ENCODE measurements around the gene SCAMP2. TPM values are rescaled to one million over a fixed set of nuclear protein-coding genes. Genes with fewer than 3 reads are reported as not detected.

The SCAMP2 gene
- total RNA-seq, 1 donor from 2014 or later: 15.7 TPM

GRCh38 chr15:74854453-74855022 is 18.6 kb downstream of the SCAMP2 start:
- H3K4me1 ChIP-seq (ENCODE audit: control insufficient read depth in 3 of 3, insufficient read depth in 3 of 3, low read length in 3 of 3): peaks cover 17 to 36% (median 22%) of the 10 kb centered on the region in 3 donors
- no peak overlapping the region for H3K27ac ChIP-seq (ENCODE audit: low read depth, low read length)
- no peaks in the 10 kb centered on the region for H3K27me3 ChIP-seq (ENCODE audit: control insufficient read depth in 3 of 3, insufficient read depth in 3 of 3, low read length in 3 of 3)
- no peak overlapping the region for H3K9ac ChIP-seq (ENCODE audit: low read depth in 1 of 3, low read length in 3 of 3)
- no peak overlapping the region for H3K4me3 ChIP-seq (ENCODE audit: low read length in 3 of 3)
- H3K36me3 ChIP-seq (ENCODE audit: control insufficient read depth in 3 of 3, insufficient read depth in 3 of 3, low read length in 3 of 3): peaks cover 41 to 47% (median 44%) of the 10 kb centered on the region in 3 donors
- H3K9me3 ChIP-seq (ENCODE audit: control insufficient read depth in 3 of 3, low read length in 3 of 3): no peaks in the 10 kb centered on the region

- Histone ChIP-seq H3K27ac (ENCODE audit: low read depth, low read length) (no peak overlapping the region), H3K36me3 (ENCODE audit: control insufficient read depth in 3 of 3, insufficient read depth in 3 of 3, low read length in 3 of 3) (peaks cover 50 to 62% (median 57%) of the 10 kb centered on the region in 3 donors), H3K9ac (ENCODE audit: low read depth in 1 of 3, low read length in 3 of 3) (no peak overlapping the region), H3K27me3 (ENCODE audit: control insufficient read depth in 3 of 3, insufficient read depth in 3 of 3, low read length in 3 of 3) (no peaks in the 10 kb centered on the region), H3K4me1 (ENCODE audit: control insufficient read depth in 3 of 3, insufficient read depth in 3 of 3, low read length in 3 of 3) (peaks cover 18 to 32% (median 18%) of the 10 kb centered on the region in 3 donors), H3K4me3 (ENCODE audit: low read length in 3 of 3) (no peak overlapping the region), H3K9me3 (ENCODE audit: control insufficient read depth in 3 of 3, low read length in 3 of 3) (no peaks in the 10 kb centered on the region)
Measured at GRCh38 chr15:74851960-74852359, 21.2 kb downstream of the SCAMP2 start.

GRCh38 chr15:74850393-74850792 is 22.8 kb downstream of the SCAMP2 start:
- Histone ChIP-seq H3K36me3 (ENCODE audit: control insufficient read depth in 3 of 3, insufficient read depth in 3 of 3, low read length in 3 of 3) (peaks cover 51 to 64% (median 61%) of the 10 kb centered on the region in 3 donors), H3K4me3 (ENCODE audit: low read length in 3 of 3) (no peak overlapping the region), H3K27me3 (ENCODE audit: control insufficient read depth in 3 of 3, insufficient read depth in 3 of 3, low read length in 3 of 3) (no peaks in the 10 kb centered on the region), H3K9me3 (ENCODE audit: control insufficient read depth in 3 of 3, low read length in 3 of 3) (no peaks in the 10 kb centered on the region), H3K4me1 (ENCODE audit: control insufficient read depth in 3 of 3, insufficient read depth in 3 of 3, low read length in 3 of 3) (peaks cover 14 to 23% (median 14%) of the 10 kb centered on the region in 3 donors), H3K9ac (ENCODE audit: low read depth in 1 of 3, low read length in 3 of 3) (no peak overlapping the region), H3K27ac (ENCODE audit: low read depth, low read length) (no peak overlapping the region)

- Histone ChIP-seq H3K9ac (ENCODE audit: low read depth in 1 of 3, low read length in 3 of 3) (peak overlapping the region in 2 of 3 donors; percentile 14 to 74), H3K4me3 (ENCODE audit: low read length in 3 of 3) (peak overlapping the region in 1 of 3 donors; percentile 6), H3K27me3 (ENCODE audit: control insufficient read depth in 3 of 3, insufficient read depth in 3 of 3, low read length in 3 of 3) (no peaks in the 10 kb centered on the region), H3K4me1 (ENCODE audit: control insufficient read depth in 3 of 3, insufficient read depth in 3 of 3, low read length in 3 of 3) (peaks cover 24 to 32% (median 26%) of the 10 kb centered on the region in 3 donors), H3K27ac (ENCODE audit: low read depth, low read length) (peak overlapping the region; percentile 23), H3K36me3 (ENCODE audit: control insufficient read depth in 3 of 3, insufficient read depth in 3 of 3, low read length in 3 of 3) (peaks cover 42 to 57% (median 46%) of the 10 kb centered on the region in 3 donors), H3K9me3 (ENCODE audit: control insufficient read depth in 3 of 3, low read length in 3 of 3) (no peaks in the 10 kb centered on the region)
Measured at GRCh38 chr15:74847432-74847831, 25.7 kb downstream of the SCAMP2 start.

GRCh38 chr15:74845581-74845980 is 27.6 kb downstream of the SCAMP2 start:
- Histone ChIP-seq H3K9ac (ENCODE audit: low read depth in 1 of 3, low read length in 3 of 3) (no peak overlapping the region), H3K9me3 (ENCODE audit: control insufficient read depth in 3 of 3, low read length in 3 of 3) (no peaks in the 10 kb centered on the region), H3K27ac (ENCODE audit: low read depth, low read length) (no peak overlapping the region), H3K36me3 (ENCODE audit: control insufficient read depth in 3 of 3, insufficient read depth in 3 of 3, low read length in 3 of 3) (peaks cover 33 to 45% (median 38%) of the 10 kb centered on the region in 3 donors), H3K27me3 (ENCODE audit: control insufficient read depth in 3 of 3, insufficient read depth in 3 of 3, low read length in 3 of 3) (no peaks in the 10 kb centered on the region), H3K4me3 (ENCODE audit: low read length in 3 of 3) (no peak overlapping the region), H3K4me1 (ENCODE audit: control insufficient read depth in 3 of 3, insufficient read depth in 3 of 3, low read length in 3 of 3) (peaks cover 34 to 41% (median 36%) of the 10 kb centered on the region in 3 donors)

- Histone ChIP-seq H3K9me3 (ENCODE audit: control insufficient read depth in 3 of 3, low read length in 3 of 3) (no peaks in the 10 kb centered on the region), H3K27me3 (ENCODE audit: control insufficient read depth in 3 of 3, insufficient read depth in 3 of 3, low read length in 3 of 3) (no peaks in the 10 kb centered on the region), H3K27ac (ENCODE audit: low read depth, low read length) (no peak overlapping the region), H3K9ac (ENCODE audit: low read depth in 1 of 3, low read length in 3 of 3) (no peak overlapping the region), H3K4me1 (ENCODE audit: control insufficient read depth in 3 of 3, insufficient read depth in 3 of 3, low read length in 3 of 3) (peaks cover 34 to 41% (median 36%) of the 10 kb centered on the region in 3 donors), H3K36me3 (ENCODE audit: control insufficient read depth in 3 of 3, insufficient read depth in 3 of 3, low read length in 3 of 3) (peaks cover 32 to 45% (median 38%) of the 10 kb centered on the region in 3 donors), H3K4me3 (ENCODE audit: low read length in 3 of 3) (no peak overlapping the region)
Measured at GRCh38 chr15:74845208-74845568, 28.0 kb downstream of the SCAMP2 start.

- no peaks in the 10 kb centered on the region for H3K27me3 ChIP-seq (ENCODE audit: control insufficient read depth in 3 of 3, insufficient read depth in 3 of 3, low read length in 3 of 3)
- H3K27ac ChIP-seq (ENCODE audit: low read depth, low read length): peak overlapping the region; percentile 92
- peak overlapping the region in 1 of 3 donors; percentile 95 for H3K9ac ChIP-seq (ENCODE audit: low read depth in 1 of 3, low read length in 3 of 3)
- peaks cover 29 to 46% (median 33%) of the 10 kb centered on the region in 3 donors for H3K36me3 ChIP-seq (ENCODE audit: control insufficient read depth in 3 of 3, insufficient read depth in 3 of 3, low read length in 3 of 3)
- peaks cover 34 to 41% (median 36%) of the 10 kb centered on the region in 3 donors for H3K4me1 ChIP-seq (ENCODE audit: control insufficient read depth in 3 of 3, insufficient read depth in 3 of 3, low read length in 3 of 3)
- H3K4me3 ChIP-seq (ENCODE audit: low read length in 3 of 3): peak overlapping the region in 1 of 3 donors; percentile 13
- no peaks in the 10 kb centered on the region for H3K9me3 ChIP-seq (ENCODE audit: control insufficient read depth in 3 of 3, low read length in 3 of 3)
Measured at GRCh38 chr15:74844319-74845207, 28.6 kb downstream of the SCAMP2 start.

- H3K9ac ChIP-seq (ENCODE audit: low read depth in 1 of 3, low read length in 3 of 3): peak overlapping the region; percentile 85 to 95 (median 86)
- peaks cover 33 to 51% (median 35%) of the 10 kb centered on the region in 3 donors for H3K36me3 ChIP-seq (ENCODE audit: control insufficient read depth in 3 of 3, insufficient read depth in 3 of 3, low read length in 3 of 3)
- H3K4me1 ChIP-seq (ENCODE audit: control insufficient read depth in 3 of 3, insufficient read depth in 3 of 3, low read length in 3 of 3): peaks cover 34 to 41% (median 36%) of the 10 kb centered on the region in 3 donors
- H3K27ac ChIP-seq (ENCODE audit: low read depth, low read length): peak overlapping the region; percentile 92
- no peaks in the 10 kb centered on the region for H3K9me3 ChIP-seq (ENCODE audit: control insufficient read depth in 3 of 3, low read length in 3 of 3)
- H3K4me3 ChIP-seq (ENCODE audit: low read length in 3 of 3): peak overlapping the region; percentile 56 to 93 (median 78)
- H3K27me3 ChIP-seq (ENCODE audit: control insufficient read depth in 3 of 3, insufficient read depth in 3 of 3, low read length in 3 of 3): no peaks in the 10 kb centered on the region
Measured at GRCh38 chr15:74843891-74844299, 29.3 kb downstream of the SCAMP2 start.

- H3K36me3 ChIP-seq (ENCODE audit: control insufficient read depth in 3 of 3, insufficient read depth in 3 of 3, low read length in 3 of 3): peaks cover 31 to 51% (median 33%) of the 10 kb centered on the region in 3 donors
- peak overlapping the region; percentile 92 for H3K27ac ChIP-seq (ENCODE audit: low read depth, low read length)
- H3K9me3 ChIP-seq (ENCODE audit: control insufficient read depth in 3 of 3, low read length in 3 of 3): no peaks in the 10 kb centered on the region
- peak overlapping the region; percentile 85 to 95 (median 86) for H3K9ac ChIP-seq (ENCODE audit: low read depth in 1 of 3, low read length in 3 of 3)
- H3K27me3 ChIP-seq (ENCODE audit: control insufficient read depth in 3 of 3, insufficient read depth in 3 of 3, low read length in 3 of 3): no peaks in the 10 kb centered on the region
- peak overlapping the region; percentile 56 to 93 (median 78) for H3K4me3 ChIP-seq (ENCODE audit: low read length in 3 of 3)
- H3K4me1 ChIP-seq (ENCODE audit: control insufficient read depth in 3 of 3, insufficient read depth in 3 of 3, low read length in 3 of 3): peaks cover 33 to 38% (median 36%) of the 10 kb centered on the region in 3 donors
Measured at GRCh38 chr15:74843445-74843828, 29.7 kb downstream of the SCAMP2 start.

Measured in skeletal muscle tissue (tissue), 4 donors.